HL-60/S4 treated with phorbol 12-myristate 13-acetate at 8.2 ng/mL for 4 days and 3 days (cell line): Measurements from ENCODE around the gene SOD3.

ENCODE experiments used
- in situ Hi-C: fragments of 300-500 bp; cut with MboI; formaldehyde crosslinking; loops from 2 replicates; pipeline ENCODE4 v1.15.0; 2022; ENCODE audit warnings: low sequenced_read_pairs

The SOD3 gene

DNA sequence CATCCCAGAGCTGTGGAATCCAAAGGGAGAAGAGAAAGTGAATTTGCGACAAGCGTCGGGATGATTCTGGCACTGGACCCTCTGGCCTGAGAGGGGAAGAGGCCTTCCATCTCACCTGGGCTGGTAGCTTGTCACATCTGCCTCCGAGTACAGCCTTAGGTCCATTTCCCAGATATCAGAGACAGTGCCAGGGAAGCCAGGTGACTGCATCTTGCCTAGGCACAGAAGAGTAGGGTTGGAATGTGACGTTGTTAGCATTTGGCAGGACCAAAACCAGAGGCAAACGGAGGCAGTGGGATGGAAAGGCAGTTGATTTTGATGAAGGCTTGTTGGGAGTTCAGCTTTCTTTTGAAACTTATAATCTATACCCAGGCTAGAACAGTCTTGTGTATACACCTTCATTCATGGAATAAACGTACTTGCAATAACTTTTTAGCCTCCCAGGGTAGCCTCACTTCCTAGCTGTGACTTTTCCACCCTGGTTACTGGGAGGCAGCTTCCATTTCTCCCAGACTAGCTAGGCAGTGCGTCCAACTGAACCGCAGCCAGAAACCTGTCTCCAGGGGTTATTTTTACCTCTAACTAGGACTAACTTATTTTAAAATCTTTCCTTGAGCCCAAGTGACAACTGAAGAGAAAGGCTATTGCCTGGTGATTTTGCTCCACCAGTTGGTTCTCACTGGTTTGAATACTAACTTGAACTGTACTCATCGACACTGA, 5.9 kb downstream of the SOD3 start:
- in situ Hi-C loops, result no loop called here

- in situ Hi-C loops, result no loop called here
Observed at GRCh38 chr4:24802648-24803047, 7.3 kb downstream of the SOD3 start.

DNA sequence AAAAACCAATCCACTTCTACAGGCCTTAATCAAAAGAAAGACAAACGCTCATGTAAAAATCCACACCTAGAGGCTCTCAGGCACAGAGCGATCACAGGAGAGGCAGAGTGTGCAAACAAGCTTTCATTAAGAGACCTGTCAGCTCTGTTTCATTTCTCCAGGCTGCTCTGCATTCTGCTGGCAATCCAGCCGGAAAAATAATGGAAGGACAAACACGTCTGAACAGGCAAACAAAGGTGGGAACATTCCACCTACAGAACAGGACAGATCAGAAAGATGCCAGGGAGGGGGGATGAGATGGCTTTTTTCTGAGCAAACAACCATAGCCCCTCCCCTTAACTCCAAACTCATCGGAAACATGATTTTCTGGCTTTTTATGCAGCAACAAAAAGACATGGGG, 9.7 kb downstream of the SOD3 start:
- in situ Hi-C loops, result no loop called here

DNA sequence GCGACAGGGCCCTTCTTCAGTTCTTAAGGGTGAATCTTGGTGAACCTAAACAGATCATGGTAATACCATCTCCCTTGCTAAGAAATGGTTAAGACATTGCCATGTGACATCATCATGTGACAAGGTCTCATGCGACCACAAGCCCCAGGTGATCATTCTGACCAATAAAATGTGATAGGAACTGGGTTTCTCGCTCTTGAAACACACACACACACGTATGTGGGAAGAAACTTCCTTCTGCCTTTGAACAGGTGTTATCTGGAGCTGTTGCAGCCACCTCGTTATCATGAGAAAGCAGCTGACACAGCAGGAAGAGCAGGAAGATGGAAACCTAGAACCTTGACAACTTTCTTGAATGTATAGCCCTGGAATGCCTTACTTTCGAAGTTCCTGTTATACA, 10.2 kb downstream of the SOD3 start:
- in situ Hi-C loops, result no loop called here

DNA sequence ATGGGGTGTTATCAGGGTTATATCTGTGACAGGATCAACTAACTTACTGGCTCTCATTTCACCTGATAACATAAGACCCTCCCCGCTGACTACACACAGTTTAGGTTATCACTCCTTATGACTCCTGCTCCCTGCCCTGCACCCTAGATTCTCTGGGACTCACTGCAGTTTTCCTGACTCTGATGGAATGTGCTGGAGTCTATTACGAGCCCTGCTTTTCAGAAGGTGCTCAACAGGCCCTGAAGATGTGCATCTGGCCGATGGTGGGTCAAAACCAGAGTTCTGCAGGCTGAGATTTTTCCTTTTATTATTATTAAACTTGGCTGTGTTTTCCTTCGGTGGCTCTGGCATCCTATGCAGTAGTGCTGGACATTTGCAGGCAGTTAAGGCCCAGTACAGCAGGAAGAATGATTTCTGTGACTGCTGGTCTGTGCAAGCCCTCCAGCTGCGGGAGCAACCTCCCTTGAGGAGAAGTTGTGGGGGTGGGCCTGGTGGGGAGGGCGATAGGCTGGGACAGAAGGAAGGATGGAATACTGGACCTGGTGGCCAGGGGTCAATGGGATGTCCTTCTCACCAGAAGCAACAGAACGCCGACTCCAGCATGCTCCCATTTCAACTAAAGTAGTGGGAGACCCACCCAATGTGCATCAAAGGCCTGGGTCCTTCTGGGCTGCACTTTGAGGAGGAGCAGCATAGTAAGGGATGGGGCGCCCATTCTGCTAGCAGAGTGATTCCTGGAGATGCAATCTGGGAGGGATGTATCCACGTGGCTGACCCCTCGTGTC, 11.0 kb downstream of the SOD3 start:
- in situ Hi-C loops, result no loop called here

- in situ Hi-C loops, result no loop called here
Observed at GRCh38 chr4:24807611-24808010, 12.2 kb downstream of the SOD3 start.

DNA sequence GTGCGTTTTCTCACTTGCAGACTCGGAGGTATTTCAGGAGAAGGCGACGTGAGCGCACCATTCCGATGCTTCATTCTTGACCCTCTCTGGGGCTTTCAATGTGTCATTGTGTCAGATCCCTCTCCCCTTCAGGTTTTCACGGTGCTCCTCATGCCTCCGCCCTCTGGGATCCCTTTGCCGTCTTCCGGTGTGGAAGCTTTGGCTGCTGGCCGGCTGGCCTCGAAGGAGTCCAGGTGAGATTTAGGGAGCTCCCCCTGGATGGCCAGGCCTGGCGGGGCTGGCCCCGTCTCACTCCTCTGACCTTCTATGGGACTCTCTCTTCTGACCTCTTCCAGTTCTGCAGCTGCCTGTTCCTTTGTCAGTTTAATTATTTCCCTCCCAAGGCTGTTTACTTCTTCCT, 12.9 kb downstream of the SOD3 start:
- in situ Hi-C loops, result no loop called here

DNA sequence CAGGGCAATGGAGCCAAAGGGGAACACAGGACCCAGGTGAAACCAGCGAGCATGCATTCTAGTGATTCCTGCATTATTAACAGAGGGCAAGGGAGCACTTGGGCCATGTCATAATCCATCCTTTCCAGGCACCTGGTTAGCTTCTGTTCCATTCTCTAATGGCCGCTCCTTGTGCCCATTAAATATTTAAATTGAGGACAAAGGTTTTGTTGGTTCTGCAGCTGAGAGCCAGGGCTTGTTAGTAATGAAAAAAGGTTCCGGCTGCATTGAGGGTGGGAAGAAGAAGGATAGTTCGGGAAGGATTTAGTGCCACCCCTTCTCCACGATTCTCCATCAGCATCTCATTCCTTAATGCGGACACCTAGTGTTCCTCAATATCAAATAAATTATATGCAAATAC, 13.6 kb downstream of the SOD3 start:
- in situ Hi-C loops, result no loop called here

GRCh38 chr4:24809376-24809775, 14.0 kb downstream of the SOD3 start:
- in situ Hi-C loops, result no loop called here

DNA sequence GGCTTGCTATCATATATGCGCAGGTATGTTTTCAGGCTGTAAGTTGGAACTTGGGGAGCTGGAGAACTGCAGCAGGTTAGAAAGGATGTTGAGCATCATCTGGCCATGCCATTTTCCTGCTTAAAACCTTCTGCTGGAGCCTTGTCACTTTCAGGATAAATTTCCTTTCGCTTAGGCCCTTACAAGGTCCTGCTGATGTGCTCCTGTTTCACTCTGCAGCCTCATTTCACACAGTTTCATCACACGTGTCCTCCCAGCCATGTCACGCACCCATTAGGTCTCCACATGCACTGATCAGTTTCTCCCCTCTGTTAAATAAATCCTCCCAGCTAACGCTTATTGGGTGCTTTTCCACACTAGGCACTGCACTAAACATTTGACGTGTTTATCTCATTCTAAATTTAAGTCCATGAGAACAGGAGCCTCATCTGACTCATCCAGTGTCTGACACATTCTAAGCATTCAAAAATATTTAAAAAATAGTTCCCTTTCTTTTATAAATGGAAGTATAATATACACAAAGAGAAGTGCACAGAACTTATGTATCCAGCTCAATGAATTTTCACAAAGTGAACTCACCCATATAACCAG, 14.5 kb downstream of the SOD3 start:
- in situ Hi-C loops, result no loop called here

GRCh38 chr4:24810871-24811631, 15.7 kb downstream of the SOD3 start:
- in situ Hi-C loops, result no loop called here

DNA sequence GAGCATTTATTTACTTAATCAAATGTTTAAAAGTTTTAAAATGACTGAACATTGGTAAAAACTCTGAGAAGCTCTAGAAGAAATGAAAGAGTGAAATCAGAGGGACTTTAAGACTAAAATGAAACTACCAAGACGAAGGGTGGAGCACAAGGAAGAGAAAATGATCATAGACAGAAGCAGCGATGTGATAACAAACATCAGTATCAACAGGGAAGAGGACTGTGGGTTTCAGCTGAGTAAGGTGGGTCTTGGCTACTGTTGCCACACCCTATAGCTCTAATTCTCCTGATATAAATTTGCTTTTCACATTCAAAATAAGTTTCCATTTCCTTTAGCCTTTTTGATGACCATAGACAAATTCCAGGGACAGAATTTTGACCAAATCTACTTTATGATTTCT, 18.4 kb downstream of the SOD3 start:
- in situ Hi-C loops, result no loop called here

- in situ Hi-C loops, result no loop called here
Observed at GRCh38 chr4:24816797-24817196, 21.4 kb downstream of the SOD3 start.

DNA sequence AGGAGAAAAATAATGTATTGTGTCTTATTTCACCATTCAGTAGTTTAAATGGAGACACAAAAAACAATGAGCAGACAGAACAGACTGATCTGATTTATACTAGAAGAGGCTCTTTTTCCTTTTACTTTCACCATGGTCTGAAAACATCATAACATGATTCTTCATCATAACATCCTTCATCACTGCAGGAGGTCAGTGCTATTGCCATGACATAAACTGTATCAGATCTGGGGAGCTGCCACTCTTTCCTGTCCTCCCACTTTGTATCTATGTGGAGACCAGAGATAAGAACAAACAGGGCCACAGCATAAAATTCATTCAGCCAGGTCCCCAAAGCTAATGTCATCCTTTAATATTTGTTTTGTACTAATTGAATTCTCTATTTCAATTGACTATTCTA, 25.2 kb downstream of the SOD3 start:
- in situ Hi-C loops, result no loop called here

- in situ Hi-C loops, result no loop called here
Observed at GRCh38 chr4:24824720-24825119, 29.3 kb downstream of the SOD3 start.

DNA sequence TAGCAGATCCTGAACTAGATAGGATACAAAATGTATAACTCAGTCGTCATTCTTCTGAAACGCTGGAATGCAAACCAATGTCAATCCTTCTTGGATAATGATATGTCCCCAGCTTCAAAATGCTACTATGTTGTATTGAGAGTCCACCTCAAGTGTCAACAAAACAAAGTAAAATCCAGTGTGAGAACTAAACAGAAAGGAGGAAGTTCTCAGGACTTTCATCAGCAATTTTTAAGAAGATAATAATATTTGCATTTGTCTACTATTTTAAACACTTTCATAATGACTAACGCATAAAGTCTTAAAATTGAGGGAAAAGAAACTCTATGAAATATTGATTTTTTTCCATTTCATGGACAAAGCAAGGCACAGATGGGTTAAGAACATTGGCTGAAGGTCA, 36.3 kb downstream of the SOD3 start:
- in situ Hi-C loops, result no loop called here

DNA sequence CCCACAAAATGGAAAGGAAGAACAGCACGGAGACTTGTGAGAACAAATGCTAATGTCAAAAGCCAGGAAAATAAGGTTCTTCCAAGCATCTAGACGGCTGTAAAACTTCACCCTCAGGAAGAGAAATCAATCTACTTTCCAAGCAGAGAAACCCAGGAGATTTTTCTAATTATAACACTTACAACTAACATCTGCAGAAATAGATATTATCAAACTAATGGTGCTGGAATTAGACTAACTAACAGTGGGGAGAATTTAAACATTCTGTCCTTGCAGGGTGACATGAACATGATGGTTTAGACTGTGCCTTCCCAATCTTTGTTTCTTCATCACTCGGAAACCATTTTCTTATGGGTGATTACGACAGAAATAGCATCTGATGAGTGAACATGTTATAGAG, 40.3 kb downstream of the SOD3 start:
- in situ Hi-C loops, result no loop called here

GRCh38 chr4:24836661-24837242, 41.4 kb downstream of the SOD3 start:
- in situ Hi-C loops, result no loop called here

- in situ Hi-C loops, result no loop called here
Observed at GRCh38 chr4:24837336-24837735, 42.0 kb downstream of the SOD3 start.

GRCh38 chr4:24837781-24838180, 42.4 kb downstream of the SOD3 start:
- in situ Hi-C loops, result no loop called here

GRCh38 chr4:24840362-24840761, 45.0 kb downstream of the SOD3 start:
- in situ Hi-C loops, result no loop called here
